ENCODE measurements around the gene ZNF564.

GRCh38 chr19:12543855-12544254, 7.4 kb downstream of the ZNF564 start:
- TF ChIP-seq POLR2A (IDR thresholded peaks at IDR 0.05; ENCODE audit: low read length) (no peak), GATA1 (IDR thresholded peaks at IDR 0.05; ENCODE audit: low read depth, low read length) (no peak)

Measured in erythroblast (primary cell).